T-helper 2 cell (primary cell): Measurements from ENCODE around the gene BTC.
"Not testable (repeated sequence)": the region's sequence is repeated elsewhere in the genome, so short reads cannot be mapped to it uniquely, and the experiment has no call there.

Experiments
- DNase-seq, 5 experiments: peaks; one replicate each; pipeline versions ENCODE4 v3.0.0 to v3.0.0-alpha.2; 2012 to 2022

The BTC gene

GRCh38 chr4:74757136-74757535 lies 37.2 kb downstream of the BTC start:
- no peak for DNase-seq

DNA sequence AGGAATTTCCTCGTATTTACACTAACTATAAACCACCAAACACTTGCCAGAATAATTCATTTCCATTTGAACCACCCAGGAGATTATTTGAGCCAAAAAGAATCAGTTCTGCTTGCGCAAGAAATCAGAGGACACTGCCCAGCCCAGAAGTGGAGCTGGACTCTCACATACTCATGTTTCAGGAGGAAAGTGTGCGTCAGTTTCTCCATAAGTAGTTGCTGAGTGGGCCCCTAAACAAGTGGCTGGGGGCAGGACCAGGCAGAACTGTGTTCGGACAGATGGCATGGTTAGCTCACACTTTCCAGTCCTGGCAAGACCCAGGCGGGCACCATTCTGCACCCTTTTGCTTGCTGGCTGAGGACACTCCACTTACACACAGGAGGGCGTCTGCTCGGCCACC lies 38.8 kb downstream of the BTC start:
- no peak for DNase-seq

- DNase-seq = no peak
Observed at GRCh38 chr4:74754218-74754617, 40.1 kb downstream of the BTC start.

GRCh38 chr4:74752798-74753197 lies 41.5 kb downstream of the BTC start:
- no peak for DNase-seq

- DNase-seq = no peak
Observed at GRCh38 chr4:74751856-74752255, 42.5 kb downstream of the BTC start.

- DNase-seq = no peak
Observed at GRCh38 chr4:74751247-74751646, 43.1 kb downstream of the BTC start.

DNA sequence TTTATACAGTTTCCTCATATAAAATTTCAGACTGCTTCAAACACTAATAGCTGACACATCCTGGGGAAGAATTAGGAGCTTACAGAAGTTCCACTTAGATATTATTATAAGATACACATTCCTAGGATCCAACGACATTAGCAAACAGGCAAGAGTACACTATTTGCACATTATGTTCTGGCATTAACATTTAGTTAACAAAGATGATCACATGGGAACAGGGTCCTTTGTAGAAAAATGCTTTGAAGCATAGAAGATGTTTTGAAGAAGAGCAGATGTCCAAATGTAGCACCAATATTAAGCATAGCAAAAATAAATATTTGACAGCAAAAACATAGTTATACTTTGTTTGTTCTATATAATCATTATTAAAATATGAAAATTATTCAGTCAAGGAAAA lies 52.1 kb downstream of the BTC start:
- DNase-seq = no peak

- DNase-seq = no peak
Observed at GRCh38 chr4:74738464-74739143, 55.7 kb downstream of the BTC start.

- DNase-seq = no peak
Observed at GRCh38 chr4:74734995-74735394, 59.3 kb downstream of the BTC start.

DNA sequence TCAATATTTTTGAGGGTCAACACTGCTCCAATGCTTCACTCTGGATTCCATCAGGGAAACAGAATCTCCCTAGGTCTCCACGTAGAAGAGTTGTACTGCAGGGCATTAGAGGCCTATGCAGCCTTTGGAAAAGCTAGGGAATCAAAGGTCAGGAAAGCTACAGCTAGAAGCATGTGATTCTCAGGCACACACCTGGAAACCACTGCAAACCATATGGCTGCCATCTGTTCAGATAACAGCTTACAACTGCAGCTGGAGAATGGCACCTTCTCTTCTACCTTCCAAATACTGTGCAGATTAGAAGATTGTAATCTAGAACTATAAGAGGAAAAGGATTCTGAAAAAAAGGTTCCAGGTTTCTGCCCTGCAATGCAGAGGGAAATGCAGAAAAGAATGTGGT lies 60.6 kb downstream of the BTC start:
- DNase-seq = no peak

GRCh38 chr4:74724979-74725378 lies 69.3 kb downstream of the BTC start:
- DNase-seq = no peak

- DNase-seq = no peak
Observed at GRCh38 chr4:74716436-74716765, 77.9 kb downstream of the BTC start.

DNA sequence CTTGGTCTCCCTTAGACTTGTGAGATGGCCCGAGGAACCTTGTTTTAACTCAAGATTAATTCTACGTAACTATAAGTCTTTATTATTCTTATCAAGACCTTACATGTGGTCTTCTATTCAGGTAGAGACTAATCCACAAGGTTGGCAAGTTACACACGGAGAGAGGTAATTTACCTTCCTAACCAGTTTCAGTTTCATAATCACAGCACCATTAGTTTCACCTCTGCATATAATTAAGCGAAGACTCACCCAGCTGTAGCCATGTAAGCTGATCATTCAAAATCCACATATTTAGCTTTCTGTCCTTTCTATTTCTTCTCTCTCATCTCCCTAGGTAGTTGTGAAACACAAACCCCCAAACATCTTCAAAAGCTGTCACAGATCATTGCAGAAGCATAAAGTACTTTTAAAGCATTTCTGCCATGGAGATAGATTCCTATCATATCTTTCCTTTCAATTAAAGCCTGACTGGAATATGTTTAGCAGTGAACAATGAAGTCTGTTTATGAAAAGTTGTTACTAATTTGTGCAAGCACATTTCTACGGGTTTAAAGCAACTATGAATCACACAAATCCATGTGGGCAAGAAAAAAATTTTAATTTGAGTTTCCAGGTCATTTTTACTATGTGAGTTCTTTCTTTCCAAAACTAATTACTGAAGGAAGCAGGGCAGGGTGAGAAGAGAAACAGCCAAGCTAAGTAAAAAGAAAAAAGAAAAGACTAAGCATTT lies 78.5 kb downstream of the BTC start:
- peak in 1 of 5 experiments; percentile 1 for DNase-seq

DNA sequence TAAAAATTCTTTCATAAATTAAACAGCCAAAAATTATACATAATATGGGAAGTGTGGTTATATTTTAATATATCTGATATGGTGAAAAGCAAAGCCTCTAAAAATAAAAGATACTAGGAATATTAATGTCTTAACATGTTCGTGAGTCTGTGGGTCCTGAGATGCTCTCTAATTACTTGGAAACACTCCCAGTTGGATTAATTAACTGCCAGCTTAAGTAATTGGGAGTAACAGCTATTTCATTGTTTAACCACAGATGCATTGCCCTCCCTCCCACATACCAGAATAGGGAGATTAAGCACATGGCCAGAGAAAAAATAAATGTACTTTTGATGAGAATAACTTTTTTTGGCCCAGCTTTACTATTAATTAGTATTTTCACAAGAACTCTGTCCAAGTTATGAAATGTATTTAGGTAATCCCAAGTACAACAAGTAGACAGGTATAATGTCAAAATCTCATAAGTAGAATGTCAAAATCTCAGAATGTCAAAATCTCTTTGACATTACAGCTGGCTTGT lies 79.7 kb downstream of the BTC start:
- DNase-seq = no peak

GRCh38 chr4:74708135-74708534 lies 86.2 kb downstream of the BTC start:
- DNase-seq = not testable (repeated sequence)
